Effector memory CD4-positive, alpha-beta T cell (primary cell): ENCODE results near the gene POLRMT.
"Not testable (repeated sequence)": the region's sequence is repeated elsewhere in the genome, so short reads cannot be mapped to it uniquely, and the experiment has no call there.

Experiments used
- DNase-seq, 3 donors: peaks; one replicate each; pipeline ENCODE4 v3.0.0-alpha.2; 2020
- H3K27ac ChIP-seq: 2 replicates; pipeline ENCODE4 v1.7.0; 2013; ENCODE audit warnings: mild to moderate bottlenecking, low read length, moderate library complexity; ENCODE audit not compliant: insufficient read depth, poor library complexity, severe bottlenecking
- H3K27me3 ChIP-seq: replicated peaks from 2 replicates; pipeline ENCODE4 v1.7.0; 2013; ENCODE audit warnings: mild to moderate bottlenecking, low read length; ENCODE audit not compliant: insufficient read depth, control insufficient read depth, poor library complexity, severe bottlenecking
- H3K36me3 ChIP-seq: 2 replicates; pipeline ENCODE4 v1.7.0; 2013; ENCODE audit warnings: mild to moderate bottlenecking, low read length, moderate library complexity; ENCODE audit not compliant: control insufficient read depth, insufficient read depth
- H3K4me1 ChIP-seq: 2 replicates; pipeline ENCODE4 v1.7.0; 2013; ENCODE audit warnings: low read length, mild to moderate bottlenecking; ENCODE audit not compliant: control insufficient read depth, insufficient read depth, poor library complexity, severe bottlenecking
- H3K4me3 ChIP-seq: 2 replicates; pipeline ENCODE4 v1.7.0; 2013; ENCODE audit warnings: low read length, low read depth, mild to moderate bottlenecking; ENCODE audit not compliant: insufficient read depth, poor library complexity, severe bottlenecking
- H3K9me3 ChIP-seq: 2 replicates; pipeline ENCODE4 v1.7.0; 2013; ENCODE audit warnings: mild to moderate bottlenecking, low read length, moderate library complexity; ENCODE audit not compliant: control insufficient read depth

The POLRMT gene

DNA sequence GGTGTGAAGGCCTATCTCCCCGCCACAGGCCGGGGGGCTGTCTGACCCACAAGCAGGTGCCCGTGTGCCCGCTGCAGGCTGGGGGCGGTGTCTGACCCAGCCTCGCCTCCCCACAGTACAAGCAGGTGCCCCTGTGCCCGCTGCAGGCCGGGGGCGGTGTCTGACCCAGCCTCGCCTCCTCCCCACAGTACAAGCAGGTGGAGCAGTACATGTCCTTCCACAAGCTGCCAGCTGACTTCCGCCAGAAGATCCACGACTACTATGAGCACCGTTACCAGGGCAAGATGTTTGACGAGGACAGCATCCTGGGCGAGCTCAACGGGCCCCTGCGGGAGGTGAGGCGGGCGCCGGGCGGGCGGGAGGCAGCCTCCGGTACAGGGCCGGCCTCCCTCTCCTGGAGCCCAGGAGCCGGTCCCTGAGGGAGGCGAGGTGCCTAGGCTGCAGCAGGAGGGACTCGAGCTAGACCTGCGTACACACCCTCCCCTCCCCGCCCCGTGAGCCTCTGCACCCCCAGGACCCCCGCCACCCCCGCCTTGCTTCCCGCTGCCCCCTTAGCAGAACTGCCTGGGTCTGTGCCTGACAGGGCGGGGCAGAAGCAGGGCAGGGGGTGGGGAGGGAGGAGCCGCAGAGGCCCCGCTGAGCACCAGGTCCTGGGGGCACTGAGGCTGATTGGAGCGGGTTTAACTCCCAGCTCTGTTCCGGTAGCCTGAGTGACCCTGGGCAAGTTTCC is 23.1 kb downstream of the POLRMT start:
- H3K4me1 ChIP-seq = peaks cover 25% of the 10 kb centered on the region
- H3K4me3 ChIP-seq = peak overlapping the region; percentile 56
- H3K9me3 ChIP-seq = no peaks in the 10 kb centered on the region
- H3K27ac ChIP-seq = peak overlapping the region; percentile 69
- H3K27me3 ChIP-seq = no peaks in the 10 kb centered on the region
- DNase-seq = peak in 2 of 3 donors; percentile 7 to 30
- no peaks in the 10 kb centered on the region for H3K36me3 ChIP-seq

DNA sequence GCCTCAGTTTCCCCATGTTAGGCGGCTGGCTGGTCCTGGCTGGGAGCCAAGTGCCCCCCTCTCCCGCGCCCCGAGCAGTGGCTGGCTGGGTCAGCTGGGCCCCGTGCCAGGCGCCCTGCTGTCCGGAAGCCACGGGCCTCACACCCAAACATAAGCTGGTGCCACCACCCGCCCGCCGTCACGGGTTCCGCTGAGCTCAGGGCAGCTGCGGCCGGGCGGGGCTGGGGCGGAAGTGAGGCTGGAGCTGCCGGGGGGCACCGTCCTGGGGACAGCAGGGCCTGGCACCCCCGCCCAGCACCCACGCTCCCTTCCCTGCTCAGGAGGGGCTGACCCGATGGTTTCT is 24.4 kb downstream of the POLRMT start:
- H3K27ac ChIP-seq = no peak overlapping the region
- no peak for DNase-seq
- no peaks in the 10 kb centered on the region for H3K9me3 ChIP-seq
- no peaks in the 10 kb centered on the region for H3K36me3 ChIP-seq
- H3K4me1 ChIP-seq = peaks cover 25% of the 10 kb centered on the region
- H3K4me3 ChIP-seq = no peak overlapping the region
- H3K27me3 ChIP-seq = no peaks in the 10 kb centered on the region

DNA sequence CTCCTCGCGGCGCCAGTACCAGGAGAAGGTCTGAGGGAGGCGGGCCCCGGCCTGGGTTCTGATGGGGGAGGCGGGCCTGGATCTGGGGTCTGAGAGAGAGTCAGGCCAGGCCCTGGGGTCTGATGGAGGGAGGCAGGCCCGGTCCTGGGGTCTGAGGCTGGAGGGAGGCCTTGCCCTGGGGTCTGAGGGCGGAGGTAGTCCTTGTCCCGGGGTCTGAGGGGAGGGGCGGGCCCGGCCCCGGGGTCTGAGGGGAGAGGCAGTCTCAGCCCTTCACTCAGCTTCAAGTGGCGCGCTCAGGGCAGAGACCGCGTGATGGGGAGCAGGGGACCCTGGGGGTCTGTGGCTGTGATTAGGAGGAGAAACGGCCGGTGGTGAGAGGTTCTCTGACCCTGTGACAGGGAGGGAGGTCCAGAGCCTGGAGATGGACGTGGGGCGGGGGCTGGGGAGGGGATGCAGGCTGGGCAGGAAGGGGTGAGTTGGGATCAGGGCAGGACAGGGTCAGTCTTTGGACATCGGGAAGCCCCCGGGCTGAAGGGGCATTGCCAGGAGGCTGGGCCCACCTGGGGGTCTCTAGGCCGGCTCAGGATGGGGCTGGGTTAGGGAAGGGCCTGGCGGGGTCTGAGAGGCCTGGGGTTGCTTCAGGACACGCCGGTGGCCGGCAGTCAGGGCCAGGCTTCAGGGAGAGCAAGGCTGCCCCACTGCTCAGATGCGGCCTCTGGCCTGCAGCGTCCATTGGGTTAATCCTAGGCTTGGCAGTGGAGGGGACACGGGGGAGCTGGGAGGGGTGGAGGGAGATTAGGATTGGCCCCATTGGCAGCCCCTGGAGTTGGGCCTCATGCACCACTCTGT is 25.0 kb downstream of the POLRMT start:
- Histone ChIP-seq H3K27ac (no peak overlapping the region), H3K27me3 (no peaks in the 10 kb centered on the region), H3K36me3 (no peaks in the 10 kb centered on the region), H3K4me3 (no peak overlapping the region), H3K4me1 (peaks cover 25% of the 10 kb centered on the region), H3K9me3 (no peaks in the 10 kb centered on the region)
- DNase-seq = no peak

DNA sequence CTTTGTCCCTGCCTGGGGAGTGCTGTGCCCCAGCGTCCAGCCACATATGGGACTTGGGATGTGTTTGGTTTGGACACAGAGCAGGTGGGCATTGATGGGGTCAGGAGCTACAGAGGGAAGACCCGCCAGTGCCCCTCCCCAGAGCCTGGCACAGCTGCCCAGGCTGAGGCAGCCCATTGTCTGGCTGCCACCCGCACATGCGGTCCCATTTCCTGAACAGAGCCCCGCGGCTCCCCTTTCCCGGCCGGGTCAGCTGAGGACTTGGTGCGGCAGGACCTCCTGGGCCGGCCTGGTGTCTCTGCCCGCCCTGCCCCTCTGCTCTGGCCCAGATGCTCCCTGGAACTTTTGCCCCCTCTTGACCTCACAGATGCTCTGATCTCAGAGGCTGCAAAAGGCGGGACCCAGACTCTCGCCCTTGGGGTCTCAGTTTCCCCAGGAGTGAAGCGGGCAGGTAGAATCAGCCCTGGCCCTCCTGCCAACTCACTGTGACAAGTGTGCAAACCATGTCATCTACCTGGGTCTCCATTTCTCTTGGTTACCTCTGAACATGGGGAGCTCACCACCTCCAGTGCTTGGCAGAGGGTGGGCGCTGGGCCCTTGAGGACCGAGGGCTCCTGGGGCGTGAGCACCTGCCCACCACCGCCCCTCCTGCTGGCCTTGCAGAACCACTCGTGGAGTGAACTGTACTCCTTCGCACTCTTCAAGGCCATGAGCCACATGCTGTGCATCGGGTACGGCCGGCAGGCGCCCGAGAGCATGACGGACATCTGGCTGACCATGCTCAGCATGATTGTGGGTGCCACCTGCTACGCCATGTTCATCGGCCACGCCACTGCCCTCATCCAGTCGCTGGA is 25.8 kb downstream of the POLRMT start:
- no peak overlapping the region for H3K27ac ChIP-seq
- no peaks in the 10 kb centered on the region for H3K27me3 ChIP-seq
- H3K9me3 ChIP-seq = no peaks in the 10 kb centered on the region
- no peak for DNase-seq
- no peak overlapping the region for H3K4me3 ChIP-seq
- H3K4me1 ChIP-seq = peaks cover 25% of the 10 kb centered on the region
- no peaks in the 10 kb centered on the region for H3K36me3 ChIP-seq

DNA sequence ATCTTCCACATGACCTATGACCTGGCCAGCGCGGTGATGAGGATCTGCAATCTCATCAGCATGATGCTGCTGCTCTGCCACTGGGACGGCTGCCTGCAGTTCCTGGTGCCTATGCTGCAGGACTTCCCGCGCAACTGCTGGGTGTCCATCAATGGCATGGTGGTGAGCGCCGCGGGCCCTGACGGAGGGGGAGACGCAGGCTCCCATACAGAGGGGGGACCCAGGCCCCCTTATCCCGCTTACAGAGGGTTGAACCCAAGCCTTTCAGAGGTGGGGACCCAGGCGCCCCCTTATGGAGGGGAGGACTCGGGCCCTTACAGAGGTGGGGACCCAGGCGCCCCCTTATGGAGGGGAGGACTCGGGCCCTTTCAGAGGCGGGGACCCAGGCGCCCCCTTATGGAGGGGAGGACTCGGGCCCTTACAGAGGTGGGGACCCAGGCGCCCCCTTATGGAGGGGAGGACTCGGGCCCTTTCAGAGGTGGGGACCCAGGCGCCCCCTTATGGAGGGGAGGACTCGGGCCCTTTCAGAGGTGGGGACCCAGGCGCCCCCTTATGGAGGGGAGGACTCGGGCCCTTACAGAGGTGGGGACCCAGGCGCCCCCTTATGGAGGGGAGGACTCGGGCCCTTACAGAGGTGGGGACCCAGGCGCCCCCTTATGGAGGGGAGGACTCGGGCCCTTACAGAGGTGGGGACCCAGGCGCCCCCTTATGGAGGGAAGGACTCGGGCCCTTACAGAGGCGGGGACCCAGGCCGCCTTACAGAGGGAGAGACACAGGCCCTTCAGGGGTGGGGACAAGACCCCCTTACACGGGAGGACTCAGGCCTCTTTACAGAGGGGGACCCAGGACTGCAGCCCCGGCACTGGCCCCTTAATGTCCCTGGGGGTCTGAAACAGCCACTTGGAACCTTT is 28.0 kb downstream of the POLRMT start:
- H3K4me3 ChIP-seq, DNase-seq, H3K9me3 ChIP-seq, H3K36me3 ChIP-seq, H3K27ac ChIP-seq, H3K27me3 ChIP-seq: not testable (repeated sequence)
- peaks cover 12% of the 10 kb centered on the region for H3K4me1 ChIP-seq

DNA sequence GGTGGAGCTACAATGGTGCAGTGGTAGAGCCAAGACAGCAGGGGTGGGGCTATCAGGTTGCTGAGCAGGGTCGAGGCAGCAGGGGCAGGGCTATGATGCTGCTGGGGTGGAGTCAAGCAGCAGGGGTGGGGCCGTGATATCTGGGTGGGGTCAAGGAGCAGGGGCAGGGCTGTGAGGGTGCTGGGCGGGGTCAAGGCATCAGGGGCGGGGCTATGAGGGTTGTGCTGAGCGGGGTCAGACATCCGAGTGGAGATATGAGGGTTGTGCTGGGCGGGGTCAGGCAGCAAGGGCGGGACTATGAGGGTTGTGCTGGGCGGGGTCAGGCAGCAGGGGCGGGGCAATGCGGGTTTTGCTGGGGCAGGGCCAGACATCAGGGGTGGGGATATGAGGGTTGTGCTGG is 29.0 kb downstream of the POLRMT start:
- Histone ChIP-seq H3K4me1 (peaks cover 4% of the 10 kb centered on the region), H3K4me3 (no peak overlapping the region), H3K27ac (no peak overlapping the region), H3K9me3 (no peaks in the 10 kb centered on the region), H3K36me3 (no peaks in the 10 kb centered on the region), H3K27me3 (no peaks in the 10 kb centered on the region)
- peak; percentile 13 to 36 (median 32) for DNase-seq

DNA sequence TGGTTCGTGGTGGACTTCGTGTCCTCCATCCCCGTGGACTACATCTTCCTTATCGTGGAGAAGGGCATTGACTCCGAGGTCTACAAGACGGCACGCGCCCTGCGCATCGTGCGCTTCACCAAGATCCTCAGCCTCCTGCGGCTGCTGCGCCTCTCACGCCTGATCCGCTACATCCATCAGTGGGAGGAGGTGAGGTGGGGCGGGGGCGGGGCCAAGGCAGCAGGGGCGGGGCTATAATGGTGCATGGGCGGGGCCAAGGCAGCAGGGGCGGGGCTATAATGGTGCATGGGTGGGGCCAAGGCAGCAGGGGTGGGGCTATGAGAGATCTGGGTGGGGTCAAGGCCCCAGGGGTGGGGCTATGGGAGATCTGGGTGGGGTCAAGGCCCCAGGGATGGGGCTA is 29.6 kb downstream of the POLRMT start:
- not testable (repeated sequence) for DNase-seq, H3K36me3 ChIP-seq, H3K4me3 ChIP-seq, H3K27me3 ChIP-seq, H3K4me1 ChIP-seq, H3K9me3 ChIP-seq, H3K27ac ChIP-seq

DNA sequence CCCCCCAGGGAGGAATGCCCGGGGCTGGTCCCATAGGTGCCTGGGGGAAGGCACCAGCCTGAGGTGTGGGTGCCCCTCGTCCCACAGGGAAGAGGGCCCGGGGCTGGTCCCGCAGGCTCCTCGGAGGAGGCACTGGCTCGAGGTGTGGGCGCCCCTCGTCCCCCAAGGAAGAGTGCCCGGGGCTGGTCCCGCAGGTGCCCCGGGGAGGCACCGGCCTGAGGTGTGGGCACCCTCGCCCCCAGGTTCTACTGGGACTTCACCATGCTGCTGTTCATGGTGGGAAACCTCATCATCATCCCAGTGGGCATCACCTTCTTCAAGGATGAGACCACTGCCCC is 30.1 kb downstream of the POLRMT start:
- not testable (repeated sequence) for H3K27ac ChIP-seq, H3K27me3 ChIP-seq, H3K4me1 ChIP-seq, H3K4me3 ChIP-seq, H3K9me3 ChIP-seq, DNase-seq, H3K36me3 ChIP-seq

DNA sequence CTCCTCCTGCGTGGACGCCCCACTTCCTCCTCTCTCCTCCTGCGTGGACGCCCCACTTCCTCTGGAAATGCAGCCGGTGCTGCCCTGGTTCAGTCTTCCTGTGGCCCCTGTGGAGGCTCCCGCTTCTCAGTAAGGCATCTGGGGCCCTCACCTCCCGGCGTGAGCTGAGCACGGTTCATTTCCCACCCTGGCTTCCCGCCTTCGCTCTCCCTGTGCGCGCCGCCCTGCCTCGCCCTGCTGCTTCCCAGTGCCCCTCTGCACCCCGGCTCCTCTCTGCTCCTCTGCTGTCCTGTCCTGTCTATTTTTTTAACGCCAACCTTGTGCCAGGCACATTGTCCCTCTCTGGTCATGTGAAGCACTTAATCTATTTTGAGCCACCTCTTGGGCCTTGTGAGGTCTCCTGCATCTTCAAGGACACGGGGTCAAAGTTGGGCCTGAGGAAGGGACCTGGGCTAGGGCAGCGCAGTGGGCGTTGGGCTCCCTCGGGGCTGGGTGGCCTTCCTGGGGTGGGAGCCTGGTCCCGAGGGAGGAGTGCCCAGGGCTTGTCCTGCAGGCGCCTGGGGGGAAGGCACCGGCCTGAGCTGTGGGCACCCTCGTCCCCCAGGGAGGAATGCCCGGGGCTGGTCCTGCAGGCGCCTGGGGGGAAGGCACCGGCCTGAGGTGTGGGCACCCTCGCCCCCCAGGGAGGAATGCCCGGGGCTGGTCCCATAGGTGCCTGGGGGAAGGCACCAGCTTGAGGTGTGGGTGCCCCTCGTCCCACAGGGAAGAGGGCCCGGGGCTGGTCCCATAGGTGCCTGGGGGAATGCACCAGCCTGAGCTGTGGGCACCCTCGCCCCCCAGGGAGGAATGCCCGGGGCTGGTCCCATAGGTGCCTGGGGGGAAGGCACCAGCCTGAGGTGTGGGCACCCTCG is 30.7 kb downstream of the POLRMT start:
- no peak overlapping the region for H3K27ac ChIP-seq
- no peaks in the 10 kb centered on the region for H3K36me3 ChIP-seq
- no peaks in the 10 kb centered on the region for H3K9me3 ChIP-seq
- no peak for DNase-seq
- H3K4me1 ChIP-seq = no peaks in the 10 kb centered on the region
- H3K4me3 ChIP-seq = no peak overlapping the region
- H3K27me3 ChIP-seq = no peaks in the 10 kb centered on the region
